WTC11 (cell line): ENCODE measurements around the gene ESPN. TPM values are rescaled to one million over a fixed set of nuclear protein-coding genes. Genes with fewer than 3 reads are reported as not detected.

Experiments used
- ATAC-seq: fragments of 200-7000 bp; cut with Tn5 transposase; 2 replicates; pipeline ENCODE4 v1.10.0; 2021; ENCODE audit warnings: mild to moderate bottlenecking, moderate library complexity
- CTCF ChIA-PET: fragments of 300-600 bp; sonication (Branson Sonifier 250); formaldehyde crosslinking; loops from one replicate; lab custom pipeline; 2021; ENCODE audit warnings: antibody characterized with exemption; lab: Charles Lee
- POLR2A ChIA-PET: fragments of 350-600 bp; sonication (Branson Sonifier 250); formaldehyde crosslinking; loops from one replicate; lab custom pipeline; 2021; ENCODE audit warnings: antibody characterized with exemption; lab: Charles Lee
- DNase-seq: peaks from one replicate; pipeline ENCODE4 v3.0.0; 2021; ENCODE audit warnings: low spot score
- H3K27ac Mint-ChIP-seq: 2 replicates; pipeline ENCODE4 v1.8.0; 2021; ENCODE audit warnings: mixed read lengths
- H3K27me3 Mint-ChIP-seq: 2 replicates; pipeline ENCODE4 v1.8.0; 2021; ENCODE audit warnings: low read depth, mild to moderate bottlenecking, moderate library complexity, mixed read lengths
- H3K36me3 Mint-ChIP-seq: 2 replicates; pipeline ENCODE4 v1.8.0; 2021; ENCODE audit warnings: mixed read lengths
- H3K4me1 Mint-ChIP-seq: 2 replicates; pipeline ENCODE4 v1.8.0; 2022; ENCODE audit warnings: mixed read lengths
- H3K4me3 Mint-ChIP-seq: 2 replicates; pipeline ENCODE4 v1.8.0; 2021; ENCODE audit warnings: mild to moderate bottlenecking, moderate library complexity, mixed read lengths
- H3K9me3 Mint-ChIP-seq: 2 replicates; pipeline ENCODE4 v1.8.0; 2021; ENCODE audit warnings: mixed read lengths
- CREB1 ChIP-seq: sonication (generic); formaldehyde crosslinking; IDR thresholded peaks from 2 replicates; pipeline ENCODE4 v1.8.0; 2023; ENCODE audit warnings: mild to moderate bottlenecking, missing genetic modification reagents
- FOXP1 ChIP-seq: sonication (generic); formaldehyde crosslinking; IDR thresholded peaks from 2 replicates; pipeline ENCODE4 v1.8.0; 2022; ENCODE audit warnings: missing genetic modification reagents, mild to moderate bottlenecking, moderate library complexity, borderline replicate concordance
- JUN ChIP-seq: sonication (generic); formaldehyde crosslinking; IDR thresholded peaks from 2 replicates; pipeline ENCODE4 v1.8.0; 2023; ENCODE audit warnings: mild to moderate bottlenecking, missing genetic modification reagents
- NFATC4 ChIP-seq: fragments of 250-450 bp; sonication (Bioruptor Pico); IDR thresholded peaks from 2 replicates; pipeline ENCODE4 v1.9.0; 2021; ENCODE audit warnings: mild to moderate bottlenecking
- NFE2L1 ChIP-seq: sonication (generic); formaldehyde crosslinking; IDR thresholded peaks from 2 replicates; pipeline ENCODE4 v1.8.1; 2023; ENCODE audit warnings: missing genetic modification reagents
- TCF7 ChIP-seq: sonication (generic); formaldehyde crosslinking; IDR thresholded peaks from 2 replicates; pipeline ENCODE4 v1.8.0; 2022; ENCODE audit warnings: mild to moderate bottlenecking, low read depth, missing genetic modification reagents, moderate library complexity
- ZNF138 ChIP-seq: sonication (generic); formaldehyde crosslinking; conservative IDR thresholded peaks from 2 replicates; pipeline ENCODE4 v1.8.1; 2022; ENCODE audit warnings: mild to moderate bottlenecking, moderate library complexity, missing genetic modification reagents
- total RNA-seq: library from RNA; stranded (reverse); gene quantifications from 3 replicates; pipeline ENCODE4 v1.2.3, GENCODE V29; 2021
- TF ChIP-seq, protein P1 (sequence below): sonication (generic); formaldehyde crosslinking; IDR thresholded peaks from 2 replicates; pipeline ENCODE4 v1.8.0; 2022; ENCODE audit warnings: mild to moderate bottlenecking, missing genetic modification reagents
- TF ChIP-seq, protein P2 (sequence below): sonication (generic); formaldehyde crosslinking; IDR thresholded peaks from 2 replicates; pipeline ENCODE4 v1.8.1; 2023; ENCODE audit warnings: mild to moderate bottlenecking, moderate library complexity, missing genetic modification reagents
- TF ChIP-seq, protein P3 (sequence below): sonication (generic); formaldehyde crosslinking; IDR thresholded peaks from 2 replicates; pipeline ENCODE4 v1.8.1; 2023; ENCODE audit warnings: mild to moderate bottlenecking, missing genetic modification reagents, moderate library complexity
- TF ChIP-seq, protein P4 (sequence below): fragments of 200-600 bp; IDR thresholded peaks from 2 replicates; pipeline ENCODE4 v1.8.0; 2022; ENCODE audit warnings: antibody characterized with exemption
- TF ChIP-seq, protein P5 (sequence below): sonication (generic); formaldehyde crosslinking; IDR thresholded peaks from 2 replicates; pipeline ENCODE4 v1.8.1; 2022; ENCODE audit warnings: low read depth, mild to moderate bottlenecking, moderate library complexity, missing genetic modification reagents, borderline replicate concordance
- TF ChIP-seq, protein P6 (sequence below): sonication (generic); formaldehyde crosslinking; IDR thresholded peaks from 2 replicates; pipeline ENCODE4 v1.8.0; 2022; ENCODE audit warnings: mild to moderate bottlenecking, missing genetic modification reagents
- TF ChIP-seq, protein P7 (sequence below): sonication (generic); formaldehyde crosslinking; IDR thresholded peaks from 2 replicates; pipeline ENCODE4 v1.8.0; 2022; ENCODE audit warnings: mild to moderate bottlenecking, missing genetic modification reagents
- TF ChIP-seq, protein P8 (sequence below): sonication (generic); formaldehyde crosslinking; IDR thresholded peaks from 2 replicates; pipeline ENCODE4 v1.8.0; 2023; ENCODE audit warnings: missing genetic modification reagents
- TF ChIP-seq, protein P9 (sequence below): sonication (generic); formaldehyde crosslinking; IDR thresholded peaks from 2 replicates; pipeline ENCODE4 v1.8.1; 2023; ENCODE audit warnings: mild to moderate bottlenecking, missing genetic modification reagents, borderline replicate concordance

The ESPN gene
- total RNA-seq, 1 experiment from 2014 or later = 46.1 TPM

DNA sequence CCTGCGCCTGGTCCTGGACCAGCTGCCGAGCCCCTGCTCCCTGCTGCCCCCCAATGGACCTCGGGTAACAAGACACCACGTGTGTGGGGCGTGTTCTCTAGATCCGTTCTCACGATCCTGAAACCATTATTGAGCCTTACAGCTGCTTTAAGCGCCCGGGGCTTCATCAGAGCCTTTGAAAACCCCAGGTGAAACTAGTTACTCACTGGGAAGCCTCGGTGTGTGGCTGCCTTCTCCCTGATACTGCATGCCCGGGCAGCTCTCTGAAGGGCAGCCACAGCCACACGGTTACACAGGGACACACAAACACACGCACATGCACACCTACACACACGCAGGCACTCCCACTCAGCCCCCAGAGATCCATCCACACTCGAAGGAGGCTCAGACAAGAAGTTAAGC lies 10.1 kb upstream of the ESPN start:
- H3K27me3 Mint-ChIP-seq = peaks cover 78% of the 10 kb centered on the region
- peak overlapping the region; percentile 95 for H3K27ac Mint-ChIP-seq
- peaks cover 20% of the 10 kb centered on the region for H3K4me1 Mint-ChIP-seq
- H3K4me3 Mint-ChIP-seq = peak overlapping the region; percentile 47
- ChIA-PET CTCF (interaction anchor here (0.6 to 4.0 kb wide), 51 partner anchors 9 to 406 kb away, joined by 3 to 37 read pairs (median 4); partner anchors contain the start of genes ACOT7, DNAJC11, PLEKHG5 and RNF207), POLR2A (no interaction called here)
- H3K9me3 Mint-ChIP-seq = no peaks in the 10 kb centered on the region
- H3K36me3 Mint-ChIP-seq = no peaks in the 10 kb centered on the region
- ATAC-seq (peak; percentile 89), DNase-seq (peak; percentile 86)
- no peak for TF ChIP-seq JUN (CRISPR knock-in tag)
- peak; percentile 40; the same call in 1 of the 2 replicates for TF ChIP-seq FOXP1 (CRISPR knock-in tag)
- TF ChIP-seq, protein P1, sequence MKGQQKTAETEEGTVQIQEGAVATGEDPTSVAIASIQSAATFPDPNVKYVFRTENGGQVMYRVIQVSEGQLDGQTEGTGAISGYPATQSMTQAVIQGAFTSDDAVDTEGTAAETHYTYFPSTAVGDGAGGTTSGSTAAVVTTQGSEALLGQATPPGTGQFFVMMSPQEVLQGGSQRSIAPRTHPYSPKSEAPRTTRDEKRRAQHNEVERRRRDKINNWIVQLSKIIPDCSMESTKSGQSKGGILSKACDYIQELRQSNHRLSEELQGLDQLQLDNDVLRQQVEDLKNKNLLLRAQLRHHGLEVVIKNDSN = peak; percentile 39; the same call in 1 of the 2 replicates
- TF ChIP-seq, protein P2, sequence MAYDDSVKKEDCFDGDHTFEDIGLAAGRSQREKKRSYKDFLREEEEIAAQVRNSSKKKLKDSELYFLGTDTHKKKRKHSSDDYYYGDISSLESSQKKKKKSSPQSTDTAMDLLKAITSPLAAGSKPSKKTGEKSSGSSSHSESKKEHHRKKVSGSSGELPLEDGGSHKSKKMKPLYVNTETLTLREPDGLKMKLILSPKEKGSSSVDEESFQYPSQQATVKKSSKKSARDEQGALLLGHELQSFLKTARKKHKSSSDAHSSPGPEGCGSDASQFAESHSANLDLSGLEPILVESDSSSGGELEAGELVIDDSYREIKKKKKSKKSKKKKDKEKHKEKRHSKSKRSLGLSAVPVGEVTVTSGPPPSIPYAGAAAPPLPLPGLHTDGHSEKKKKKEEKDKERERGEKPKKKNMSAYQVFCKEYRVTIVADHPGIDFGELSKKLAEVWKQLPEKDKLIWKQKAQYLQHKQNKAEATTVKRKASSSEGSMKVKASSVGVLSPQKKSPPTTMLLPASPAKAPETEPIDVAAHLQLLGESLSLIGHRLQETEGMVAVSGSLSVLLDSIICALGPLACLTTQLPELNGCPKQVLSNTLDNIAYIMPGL (CRISPR knock-in tag) = no peak
- TF ChIP-seq, protein P3, sequence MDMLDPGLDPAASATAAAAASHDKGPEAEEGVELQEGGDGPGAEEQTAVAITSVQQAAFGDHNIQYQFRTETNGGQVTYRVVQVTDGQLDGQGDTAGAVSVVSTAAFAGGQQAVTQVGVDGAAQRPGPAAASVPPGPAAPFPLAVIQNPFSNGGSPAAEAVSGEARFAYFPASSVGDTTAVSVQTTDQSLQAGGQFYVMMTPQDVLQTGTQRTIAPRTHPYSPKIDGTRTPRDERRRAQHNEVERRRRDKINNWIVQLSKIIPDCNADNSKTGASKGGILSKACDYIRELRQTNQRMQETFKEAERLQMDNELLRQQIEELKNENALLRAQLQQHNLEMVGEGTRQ (CRISPR knock-in tag) = peak; percentile 78
- no peak for TF ChIP-seq NFE2L1 (CRISPR knock-in tag)
- no peak for TF ChIP-seq NFATC4 (CRISPR knock-in tag)
- TF ChIP-seq, protein P4, sequence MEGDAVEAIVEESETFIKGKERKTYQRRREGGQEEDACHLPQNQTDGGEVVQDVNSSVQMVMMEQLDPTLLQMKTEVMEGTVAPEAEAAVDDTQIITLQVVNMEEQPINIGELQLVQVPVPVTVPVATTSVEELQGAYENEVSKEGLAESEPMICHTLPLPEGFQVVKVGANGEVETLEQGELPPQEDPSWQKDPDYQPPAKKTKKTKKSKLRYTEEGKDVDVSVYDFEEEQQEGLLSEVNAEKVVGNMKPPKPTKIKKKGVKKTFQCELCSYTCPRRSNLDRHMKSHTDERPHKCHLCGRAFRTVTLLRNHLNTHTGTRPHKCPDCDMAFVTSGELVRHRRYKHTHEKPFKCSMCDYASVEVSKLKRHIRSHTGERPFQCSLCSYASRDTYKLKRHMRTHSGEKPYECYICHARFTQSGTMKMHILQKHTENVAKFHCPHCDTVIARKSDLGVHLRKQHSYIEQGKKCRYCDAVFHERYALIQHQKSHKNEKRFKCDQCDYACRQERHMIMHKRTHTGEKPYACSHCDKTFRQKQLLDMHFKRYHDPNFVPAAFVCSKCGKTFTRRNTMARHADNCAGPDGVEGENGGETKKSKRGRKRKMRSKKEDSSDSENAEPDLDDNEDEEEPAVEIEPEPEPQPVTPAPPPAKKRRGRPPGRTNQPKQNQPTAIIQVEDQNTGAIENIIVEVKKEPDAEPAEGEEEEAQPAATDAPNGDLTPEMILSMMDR = peak; percentile 62; the same call in 1 of the 2 replicates
- TF ChIP-seq, protein P5, sequence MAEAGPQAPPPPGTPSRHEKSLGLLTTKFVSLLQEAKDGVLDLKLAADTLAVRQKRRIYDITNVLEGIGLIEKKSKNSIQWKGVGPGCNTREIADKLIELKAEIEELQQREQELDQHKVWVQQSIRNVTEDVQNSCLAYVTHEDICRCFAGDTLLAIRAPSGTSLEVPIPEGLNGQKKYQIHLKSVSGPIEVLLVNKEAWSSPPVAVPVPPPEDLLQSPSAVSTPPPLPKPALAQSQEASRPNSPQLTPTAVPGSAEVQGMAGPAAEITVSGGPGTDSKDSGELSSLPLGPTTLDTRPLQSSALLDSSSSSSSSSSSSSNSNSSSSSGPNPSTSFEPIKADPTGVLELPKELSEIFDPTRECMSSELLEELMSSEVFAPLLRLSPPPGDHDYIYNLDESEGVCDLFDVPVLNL (CRISPR knock-in tag) = no peak
- TF ChIP-seq, protein P6, sequence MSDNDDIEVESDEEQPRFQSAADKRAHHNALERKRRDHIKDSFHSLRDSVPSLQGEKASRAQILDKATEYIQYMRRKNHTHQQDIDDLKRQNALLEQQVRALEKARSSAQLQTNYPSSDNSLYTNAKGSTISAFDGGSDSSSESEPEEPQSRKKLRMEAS (CRISPR knock-in tag) = peak; percentile 76; the same call in 1 of the 2 replicates
- TF ChIP-seq, protein P7, sequence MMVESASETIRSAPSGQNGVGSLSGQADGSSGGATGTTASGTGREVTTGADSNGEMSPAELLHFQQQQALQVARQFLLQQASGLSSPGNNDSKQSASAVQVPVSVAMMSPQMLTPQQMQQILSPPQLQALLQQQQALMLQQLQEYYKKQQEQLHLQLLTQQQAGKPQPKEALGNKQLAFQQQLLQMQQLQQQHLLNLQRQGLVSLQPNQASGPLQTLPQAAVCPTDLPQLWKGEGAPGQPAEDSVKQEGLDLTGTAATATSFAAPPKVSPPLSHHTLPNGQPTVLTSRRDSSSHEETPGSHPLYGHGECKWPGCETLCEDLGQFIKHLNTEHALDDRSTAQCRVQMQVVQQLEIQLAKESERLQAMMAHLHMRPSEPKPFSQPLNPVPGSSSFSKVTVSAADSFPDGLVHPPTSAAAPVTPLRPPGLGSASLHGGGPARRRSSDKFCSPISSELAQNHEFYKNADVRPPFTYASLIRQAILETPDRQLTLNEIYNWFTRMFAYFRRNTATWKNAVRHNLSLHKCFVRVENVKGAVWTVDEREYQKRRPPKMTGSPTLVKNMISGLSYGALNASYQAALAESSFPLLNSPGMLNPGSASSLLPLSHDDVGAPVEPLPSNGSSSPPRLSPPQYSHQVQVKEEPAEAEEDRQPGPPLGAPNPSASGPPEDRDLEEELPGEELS (CRISPR knock-in tag) = no peak
- TF ChIP-seq, all 79 proteins: peak for 5

DNA sequence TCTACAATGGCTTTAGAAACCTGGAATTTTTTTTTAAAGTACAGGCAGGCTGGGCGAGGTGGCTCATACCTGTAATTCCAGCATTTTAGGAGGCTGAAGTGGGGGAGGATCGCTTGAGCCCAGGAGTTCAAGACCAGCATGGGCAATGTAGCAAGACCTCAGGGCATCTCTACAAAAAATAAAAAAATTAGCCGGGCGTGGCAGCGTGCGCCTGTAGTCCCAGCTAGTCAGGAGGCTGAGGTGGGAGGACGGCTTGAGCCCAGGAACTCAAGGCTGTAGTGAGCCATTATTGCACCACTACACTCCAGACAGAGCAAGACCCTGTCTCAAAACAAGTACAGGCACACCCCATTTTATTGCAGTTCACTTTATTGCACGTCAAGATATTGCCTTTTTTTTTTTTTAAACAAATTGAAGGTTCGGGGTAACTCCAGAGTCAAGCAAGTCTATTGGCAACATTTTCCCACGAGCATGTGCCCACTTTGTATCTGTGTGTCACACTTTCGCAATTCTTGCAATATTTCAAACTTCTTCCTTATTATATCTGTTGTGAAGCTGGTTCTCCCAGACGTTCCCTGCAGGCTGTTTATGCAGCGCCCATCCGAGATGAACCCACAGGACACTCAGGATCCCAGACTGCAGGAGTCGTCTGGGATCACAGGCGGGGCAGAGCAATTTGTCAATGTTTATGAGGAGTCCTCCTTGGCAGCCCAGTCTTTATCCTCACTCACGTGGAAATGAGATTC lies 9.5 kb upstream of the ESPN start:
- H3K4me3 Mint-ChIP-seq = no peak overlapping the region
- POLR2A ChIA-PET = no interaction called here
- TF ChIP-seq, protein P8, sequence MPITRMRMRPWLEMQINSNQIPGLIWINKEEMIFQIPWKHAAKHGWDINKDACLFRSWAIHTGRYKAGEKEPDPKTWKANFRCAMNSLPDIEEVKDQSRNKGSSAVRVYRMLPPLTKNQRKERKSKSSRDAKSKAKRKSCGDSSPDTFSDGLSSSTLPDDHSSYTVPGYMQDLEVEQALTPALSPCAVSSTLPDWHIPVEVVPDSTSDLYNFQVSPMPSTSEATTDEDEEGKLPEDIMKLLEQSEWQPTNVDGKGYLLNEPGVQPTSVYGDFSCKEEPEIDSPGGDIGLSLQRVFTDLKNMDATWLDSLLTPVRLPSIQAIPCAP = no peak
- TF ChIP-seq, protein P9, sequence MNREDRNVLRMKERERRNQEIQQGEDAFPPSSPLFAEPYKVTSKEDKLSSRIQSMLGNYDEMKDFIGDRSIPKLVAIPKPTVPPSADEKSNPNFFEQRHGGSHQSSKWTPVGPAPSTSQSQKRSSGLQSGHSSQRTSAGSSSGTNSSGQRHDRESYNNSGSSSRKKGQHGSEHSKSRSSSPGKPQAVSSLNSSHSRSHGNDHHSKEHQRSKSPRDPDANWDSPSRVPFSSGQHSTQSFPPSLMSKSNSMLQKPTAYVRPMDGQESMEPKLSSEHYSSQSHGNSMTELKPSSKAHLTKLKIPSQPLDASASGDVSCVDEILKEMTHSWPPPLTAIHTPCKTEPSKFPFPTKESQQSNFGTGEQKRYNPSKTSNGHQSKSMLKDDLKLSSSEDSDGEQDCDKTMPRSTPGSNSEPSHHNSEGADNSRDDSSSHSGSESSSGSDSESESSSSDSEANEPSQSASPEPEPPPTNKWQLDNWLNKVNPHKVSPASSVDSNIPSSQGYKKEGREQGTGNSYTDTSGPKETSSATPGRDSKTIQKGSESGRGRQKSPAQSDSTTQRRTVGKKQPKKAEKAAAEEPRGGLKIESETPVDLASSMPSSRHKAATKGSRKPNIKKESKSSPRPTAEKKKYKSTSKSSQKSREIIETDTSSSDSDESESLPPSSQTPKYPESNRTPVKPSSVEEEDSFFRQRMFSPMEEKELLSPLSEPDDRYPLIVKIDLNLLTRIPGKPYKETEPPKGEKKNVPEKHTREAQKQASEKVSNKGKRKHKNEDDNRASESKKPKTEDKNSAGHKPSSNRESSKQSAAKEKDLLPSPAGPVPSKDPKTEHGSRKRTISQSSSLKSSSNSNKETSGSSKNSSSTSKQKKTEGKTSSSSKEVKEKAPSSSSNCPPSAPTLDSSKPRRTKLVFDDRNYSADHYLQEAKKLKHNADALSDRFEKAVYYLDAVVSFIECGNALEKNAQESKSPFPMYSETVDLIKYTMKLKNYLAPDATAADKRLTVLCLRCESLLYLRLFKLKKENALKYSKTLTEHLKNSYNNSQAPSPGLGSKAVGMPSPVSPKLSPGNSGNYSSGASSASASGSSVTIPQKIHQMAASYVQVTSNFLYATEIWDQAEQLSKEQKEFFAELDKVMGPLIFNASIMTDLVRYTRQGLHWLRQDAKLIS (CRISPR knock-in tag) = no peak
- TF ChIP-seq NFATC4 (CRISPR knock-in tag) (no peak), CREB1 (CRISPR knock-in tag) (no peak), TCF7 (CRISPR knock-in tag) (no peak), ZNF138 (CRISPR knock-in tag) (no peak)

More for the DNA sequence above, 9.5 kb upstream of the ESPN start:
- ATAC-seq (no peak), DNase-seq (no peak)
- peaks cover 20% of the 10 kb centered on the region for H3K4me1 Mint-ChIP-seq
- peaks cover 81% of the 10 kb centered on the region for H3K27me3 Mint-ChIP-seq
- H3K9me3 Mint-ChIP-seq = no peaks in the 10 kb centered on the region
- CTCF ChIA-PET = interaction anchor here (0.7 to 4.0 kb wide), 51 partner anchors 8 to 373 kb away, joined by 3 to 37 read pairs (median 5); partner anchors contain the start of genes ACOT7, DNAJC11, RNF207 and TNFRSF25
- H3K27ac Mint-ChIP-seq = peak overlapping the region; percentile 94
- H3K36me3 Mint-ChIP-seq = no peaks in the 10 kb centered on the region
